ENCODE data around the gene NABP1. TPM values are rescaled to one million over a fixed set of nuclear protein-coding genes. Genes with fewer than 3 reads are reported as not detected.
A peak's percentile ranks its signal among the peaks of the same experiment; 100 is the strongest.
"Not testable (repeated sequence)": the region's sequence is repeated elsewhere in the genome, so short reads cannot be mapped to it uniquely, and the experiment has no call there.

Gene NABP1
- 10 to 100 TPM; 25.6 to 43.0 (median 35.3) TPM for polyA plus RNA-seq (ENCODE audit: insufficient read length in 4 of 4)

- DNase-seq (ENCODE audit: low read depth in 4 of 4, low spot score in 2 of 4) = peak; percentile 85 to 93 (median 89)
These were observed at the start of gene NABP1 for GRCh38 chr2:191677646-191678436. NABP1 (plus strand) TSS chr2:191678136; CDS start chr2:191678615, 479 bp downstream.

GRCh38 chr2:191629001-191629453 lies 48.9 kb upstream of the NABP1 start:
- DNase-seq (ENCODE audit: low read depth in 4 of 4, low spot score in 2 of 4) = no peak

GRCh38 chr2:191629976-191630712 lies 47.8 kb upstream of the NABP1 start:
- no peak for DNase-seq (ENCODE audit: low read depth in 4 of 4, low spot score in 2 of 4)

- DNase-seq (ENCODE audit: low read depth in 4 of 4, low spot score in 2 of 4) = no peak
These were observed 46.2 kb upstream of the NABP1 start for GRCh38 chr2:191631754-191632153.

- DNase-seq (ENCODE audit: low read depth in 4 of 4, low spot score in 2 of 4) = no peak
These were observed 45.5 kb upstream of the NABP1 start for GRCh38 chr2:191632426-191632825.

- no peak for DNase-seq (ENCODE audit: low read depth in 4 of 4, low spot score in 2 of 4)
These were observed 43.1 kb upstream of the NABP1 start for GRCh38 chr2:191634791-191635190.

- DNase-seq (ENCODE audit: low read depth in 4 of 4, low spot score in 2 of 4) = no peak
These were observed 42.4 kb upstream of the NABP1 start for GRCh38 chr2:191635333-191636234.

GRCh38 chr2:191636235-191636543 lies 41.7 kb upstream of the NABP1 start:
- DNase-seq (ENCODE audit: low read depth in 4 of 4, low spot score in 2 of 4) = no peak

- no peak for DNase-seq (ENCODE audit: low read depth in 4 of 4, low spot score in 2 of 4)
These were observed 41.4 kb upstream of the NABP1 start for GRCh38 chr2:191636586-191636985.

GRCh38 chr2:191637182-191638078 lies 40.5 kb upstream of the NABP1 start:
- no peak for DNase-seq (ENCODE audit: low read depth in 4 of 4, low spot score in 2 of 4)

- DNase-seq (ENCODE audit: low read depth in 4 of 4, low spot score in 2 of 4) = no peak
These were observed 39.7 kb upstream of the NABP1 start for GRCh38 chr2:191638079-191638801.

GRCh38 chr2:191638802-191639172 lies 39.1 kb upstream of the NABP1 start:
- DNase-seq (ENCODE audit: low read depth in 4 of 4, low spot score in 2 of 4) = no peak

GRCh38 chr2:191641609-191642008 lies 36.3 kb upstream of the NABP1 start:
- no peak for DNase-seq (ENCODE audit: low read depth in 4 of 4, low spot score in 2 of 4)

GRCh38 chr2:191642541-191642940 lies 35.4 kb upstream of the NABP1 start:
- no peak for DNase-seq (ENCODE audit: low read depth in 4 of 4, low spot score in 2 of 4)

GRCh38 chr2:191643429-191643828 lies 34.5 kb upstream of the NABP1 start:
- DNase-seq (ENCODE audit: low read depth in 4 of 4, low spot score in 2 of 4) = no peak

- not testable (repeated sequence) for DNase-seq (ENCODE audit: low read depth in 4 of 4, low spot score in 2 of 4)
These were observed 33.3 kb upstream of the NABP1 start for GRCh38 chr2:191644613-191645012.

- no peak for DNase-seq (ENCODE audit: low read depth in 4 of 4, low spot score in 2 of 4)
These were observed 32.9 kb upstream of the NABP1 start for GRCh38 chr2:191645032-191645431.

- no peak for DNase-seq (ENCODE audit: low read depth in 4 of 4, low spot score in 2 of 4)
These were observed 32.3 kb upstream of the NABP1 start for GRCh38 chr2:191645434-191646162.

All from left renal cortex interstitium (tissue), 4 donors.